ENCODE results near the gene GALNS. TPM values are rescaled to one million over a fixed set of nuclear protein-coding genes. Genes with fewer than 3 reads are reported as not detected.

The GALNS gene
- total and polyA plus RNA-seq, 2 of the 8 experiments (the other 6 are each of a cell fraction or from before 2014, with no cell fraction given) = 8.9 to 17.8 TPM

DNA sequence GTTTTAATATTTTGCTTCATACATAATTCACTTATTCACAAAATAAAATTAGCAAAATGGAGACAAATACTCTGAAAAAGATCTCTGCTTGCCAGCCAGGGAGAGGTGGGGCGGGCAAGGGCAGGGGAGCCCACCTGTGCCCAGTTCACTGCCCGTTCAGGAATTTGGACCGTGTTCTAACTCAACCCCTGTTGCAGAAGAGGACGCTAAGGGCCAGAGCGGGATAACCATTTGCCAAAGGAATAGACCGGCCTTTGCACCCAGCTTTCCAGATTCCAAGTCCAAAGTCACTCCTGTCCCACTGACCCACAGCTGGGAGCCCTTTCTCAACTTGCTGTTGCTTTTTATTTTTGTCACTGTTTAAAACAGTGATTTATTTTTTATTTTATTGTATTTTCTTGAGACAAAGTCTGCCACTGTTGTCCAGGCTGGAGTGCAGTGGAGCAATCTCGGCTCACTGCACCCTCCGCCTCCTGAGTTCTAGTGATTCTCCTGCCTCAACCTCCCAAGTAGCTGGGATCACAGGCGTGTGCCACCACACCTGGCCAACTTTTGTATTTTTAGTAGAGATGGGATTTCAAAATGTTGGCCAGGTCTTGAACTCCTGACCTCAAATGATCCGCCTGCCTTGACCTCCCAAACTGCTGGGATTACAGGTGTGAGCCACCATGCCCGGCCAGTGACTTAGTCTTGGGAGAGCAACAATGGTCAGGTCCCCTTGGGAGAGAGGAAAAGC is 69.0 kb downstream of the GALNS start:
- no peak overlapping the region for H3K14ac ChIP-seq (ENCODE audit: insufficient read length)
- no peaks in the 10 kb centered on the region for H3K79me1 ChIP-seq (ENCODE audit: low read depth, low read length)
- POLR2A ChIA-PET (ENCODE audit: partially characterized antibody) = interaction anchor here (0.8 to 3.3 kb wide), 4 partner anchors 12 to 40 kb away, joined by 3 to 16 read pairs (median 3); no protein-coding TSS in a partner anchor
- H2AK5ac ChIP-seq (ENCODE audit: low read depth, low read length) = no peak overlapping the region
- no peak overlapping the region for H3K4me3 ChIP-seq (ENCODE audit: extremely low read depth in 1 of 4, insufficient read depth in 2 of 4, low read depth in 3 of 4, low read length in 4 of 4)
- no peak overlapping the region for H3K4ac ChIP-seq (replicated peaks; ENCODE audit: insufficient read length, low read depth, low read length)
- H3K36me3 ChIP-seq (ENCODE audit: control insufficient read depth in 2 of 4, insufficient read depth in 4 of 4, low read length in 3 of 4) = no peaks in the 10 kb centered on the region
- H3K23ac ChIP-seq (ENCODE audit: insufficient read length) = no peak overlapping the region
- H3K9me3 ChIP-seq (ENCODE audit: insufficient read depth in 2 of 2, low read depth in 1 of 2, low read length in 1 of 2) = no peaks in the 10 kb centered on the region
- peaks cover 0 to 26% (median 16%) of the 10 kb centered on the region in 4 experiments; a peak in 6 of 7 replicates for H3K4me1 ChIP-seq (replicated peaks in 1 of 4; ENCODE audit: control insufficient read depth in 3 of 4, insufficient read depth in 4 of 4, low read length in 3 of 4)
- FAIRE-seq (no peak), DNase-seq (ENCODE audit: low read depth in 1 of 2, low spot score in 2 of 2) (no peak)
- H2BK12ac ChIP-seq (ENCODE audit: low read depth, low read length) = no peak overlapping the region
- H4K5ac ChIP-seq (ENCODE audit: insufficient read length, low read depth, low read length) = no peak overlapping the region
- H3K79me2 ChIP-seq (ENCODE audit: control insufficient read depth in 1 of 2, insufficient read depth in 2 of 2, low read length in 2 of 2) = peaks cover 0 to 7% of the 10 kb centered on the region in 2 experiments; a peak in 1 of 4 replicates
- no peak overlapping the region for H3K27ac ChIP-seq (ENCODE audit: low read depth, low read length)
- peaks cover 0 to 6% (median 3%) of the 10 kb centered on the region in 4 experiments; a peak in 3 of 7 replicates for H3K27me3 ChIP-seq (replicated peaks in 1 of 4; ENCODE audit: control insufficient read depth in 3 of 4, extremely low read depth in 1 of 4, insufficient read depth in 3 of 4, low read length in 3 of 4)
- CTCF ChIA-PET (ENCODE audit: partially characterized antibody) = interaction anchor here (0.5 to 3.0 kb wide), 10 partner anchors 9 to 311 kb away, joined by 3 to 9 read pairs (median 4); partner anchors contain the start of gene CDT1
- H4K91ac ChIP-seq (replicated peaks; ENCODE audit: insufficient read length, low read length) = peak overlapping the region; percentile 31
- H2BK15ac ChIP-seq (ENCODE audit: low read length) = peak overlapping the region; percentile 61; the same call in 1 of the 2 replicates
- no peak overlapping the region for H3K4me2 ChIP-seq (ENCODE audit: insufficient read depth in 1 of 2, low read depth in 2 of 2, low read length in 2 of 2)
- peaks cover 0 to 5% of the 10 kb centered on the region in 2 experiments for H4K20me1 ChIP-seq (replicated peaks in 1 of 2; ENCODE audit: control insufficient read depth in 1 of 2, insufficient read depth in 2 of 2, low read length in 2 of 2)
- no peak overlapping the region for H4K8ac ChIP-seq (ENCODE audit: extremely low read depth, insufficient read depth, low read length)
- H2BK120ac ChIP-seq (replicated peaks; ENCODE audit: low read depth, low read length) = no peak overlapping the region
- H3K18ac ChIP-seq (ENCODE audit: extremely low read depth, low read length) = peak overlapping the region; percentile 9; the same call in 1 of the 2 replicates
- no peak overlapping the region for H2AFZ ChIP-seq (ENCODE audit: low read length)
- no peak overlapping the region for H2BK5ac ChIP-seq (ENCODE audit: low read depth, low read length)
- H3K23me2 ChIP-seq (ENCODE audit: low read depth, low read length) = peaks cover 6% of the 10 kb centered on the region; the same call in 1 of the 2 replicates
- no peak overlapping the region for H2BK20ac ChIP-seq (ENCODE audit: low read length)
- whole genome bisulfite sequencing, 2 experiments (ENCODE audit: extremely low coverage in 1 of 2, insufficient coverage in 1 of 2, insufficient read length in 1 of 2, insufficient replicate concordance in 2 of 2, low coverage in 1 of 2, low lambda C conversion rate in 2 of 2, missing lambda C conversion rate in 1 of 2) = 88% methylated on average over 11 of the region's 11 CpGs; no CpG with 5 or more reads in 1 of the 2 experiments
- TF ChIP-seq HDAC6 (IDR thresholded peaks at IDR 0.05; ENCODE audit: low read depth, low read length) = no peak
- H3K56ac ChIP-seq (replicated peaks; ENCODE audit: insufficient read length, low read depth, low read length) = no peak overlapping the region
- no peak overlapping the region for H3K9ac ChIP-seq (replicated peaks in 1 of 4; ENCODE audit: extremely low read depth in 1 of 4, low read depth in 3 of 4, low read length in 3 of 4)
